ENCODE measurements around the gene SCAMP4.

The SCAMP4 gene

DNA sequence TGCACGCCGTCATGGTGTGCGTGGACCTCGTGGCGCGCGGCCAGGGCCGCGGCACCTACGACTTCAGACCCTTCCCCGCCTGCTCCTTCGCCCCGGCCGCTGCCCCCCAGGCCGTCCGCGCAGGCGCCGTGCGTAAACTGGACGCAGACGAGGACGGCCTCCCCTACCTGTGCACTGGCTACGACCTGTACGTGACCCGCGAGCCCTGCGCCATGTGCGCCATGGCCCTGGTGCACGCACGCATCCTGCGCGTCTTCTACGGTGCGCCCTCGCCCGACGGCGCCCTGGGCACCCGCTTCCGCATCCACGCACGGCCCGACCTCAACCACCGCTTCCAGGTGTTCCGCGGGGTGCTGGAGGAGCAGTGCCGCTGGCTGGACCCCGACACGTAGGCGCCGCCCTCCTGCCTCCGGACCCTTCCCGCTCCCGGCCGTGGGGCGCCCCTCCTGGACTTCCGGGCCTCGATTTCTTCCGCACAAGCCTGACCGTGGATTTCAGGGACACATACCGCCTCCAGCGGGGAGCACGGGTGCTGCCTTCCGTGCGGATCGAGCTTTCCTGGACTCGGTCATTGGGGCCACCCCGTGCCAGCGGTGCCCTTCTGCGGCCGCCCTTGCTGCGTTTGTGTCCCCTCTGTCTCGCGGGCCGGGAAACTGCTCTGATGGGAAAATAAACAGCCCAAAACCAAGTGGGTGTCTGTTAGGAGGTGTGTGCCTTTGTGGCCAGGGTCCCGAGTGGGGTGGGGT is 7.7 kb downstream of the SCAMP4 start:
- no peak for DNase-seq (ENCODE audit: low spot score)

DNA sequence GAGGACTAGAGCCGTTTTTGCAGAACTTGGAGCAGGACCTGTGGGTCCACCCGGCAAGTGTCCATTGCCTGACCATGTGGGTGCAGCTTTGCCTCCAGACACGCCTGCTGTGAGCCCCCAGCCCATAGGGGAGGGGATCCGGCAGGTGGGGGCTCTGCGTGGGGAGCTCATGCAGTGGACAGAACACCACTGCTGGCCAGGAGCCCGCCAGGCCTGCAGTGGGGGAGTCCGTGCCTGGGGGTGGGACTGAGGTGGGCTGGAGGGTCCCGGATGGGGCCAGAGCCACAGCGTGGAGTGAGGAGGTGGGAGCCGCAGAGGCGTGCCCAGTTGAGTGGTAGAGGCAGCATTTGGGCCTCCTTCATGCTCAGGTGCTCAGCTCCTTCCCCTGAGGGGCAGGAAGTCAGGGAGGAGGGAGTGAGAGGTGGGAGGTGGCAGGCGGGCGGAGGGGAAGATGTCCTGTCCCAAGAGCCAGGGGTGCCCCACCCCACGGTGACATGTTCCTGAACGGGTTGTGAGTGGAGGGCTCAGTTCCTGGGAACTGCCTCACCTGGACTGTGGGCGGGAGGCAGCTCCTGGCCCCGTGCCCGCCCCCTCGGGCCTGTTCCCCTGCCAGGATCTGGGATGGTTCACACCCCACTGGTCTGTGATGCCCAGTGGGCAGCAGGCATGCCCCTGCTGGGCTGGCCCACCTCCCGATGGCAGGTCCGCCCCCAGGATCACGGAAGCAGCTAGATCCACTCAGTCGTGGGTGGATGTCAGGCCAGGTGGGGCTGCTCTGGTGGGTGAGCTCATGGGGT is 8.8 kb downstream of the SCAMP4 start:
- no peak for DNase-seq (ENCODE audit: low spot score)

DNA sequence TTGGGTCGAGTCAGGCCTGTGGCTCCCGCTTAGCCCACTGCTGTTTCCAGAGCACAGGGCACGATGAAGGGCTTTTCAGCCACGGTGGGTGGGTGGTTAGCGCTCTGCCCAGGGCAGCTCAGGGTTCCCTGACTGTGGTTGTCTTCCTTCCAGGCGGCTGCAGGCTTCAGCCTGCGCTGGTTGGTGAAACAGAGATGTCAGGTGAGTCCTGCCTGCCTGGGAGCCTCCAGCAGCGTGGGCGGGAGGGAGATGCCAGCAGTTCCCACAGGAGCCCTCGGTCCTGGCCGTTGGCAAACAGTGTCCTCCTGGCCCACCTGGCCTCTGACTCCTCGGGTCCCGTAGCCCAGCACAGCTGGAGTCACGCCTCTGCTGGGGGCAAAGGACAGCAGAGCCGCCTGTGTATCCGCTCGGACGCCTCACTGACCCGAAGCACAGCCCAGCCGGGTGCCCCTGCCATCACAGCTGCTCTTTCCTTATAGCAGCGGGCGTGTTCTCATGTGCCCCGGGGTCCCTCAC is 9.7 kb downstream of the SCAMP4 start:
- no peak for DNase-seq (ENCODE audit: low spot score)

DNA sequence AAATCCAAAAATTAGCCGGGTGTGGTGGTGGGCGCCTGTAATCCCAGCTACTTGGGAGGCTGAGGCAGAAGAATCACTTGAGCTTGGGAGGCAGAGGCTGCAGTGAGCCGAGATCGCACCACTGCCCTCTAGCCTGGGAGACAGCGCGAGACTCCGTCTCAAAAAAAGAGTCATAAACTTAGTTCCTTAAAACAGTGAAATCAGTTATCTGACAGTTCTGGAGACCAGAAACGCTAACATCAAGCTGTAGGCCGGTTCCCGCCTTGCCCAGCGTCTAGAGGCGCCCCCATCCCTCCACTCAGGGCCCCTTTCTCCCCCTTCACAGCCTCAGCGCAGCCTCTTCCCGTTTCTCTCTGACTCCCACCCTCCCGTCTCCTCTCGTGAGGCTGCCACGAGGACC is 11.9 kb downstream of the SCAMP4 start:
- DNase-seq (ENCODE audit: low spot score) = no peak

DNA sequence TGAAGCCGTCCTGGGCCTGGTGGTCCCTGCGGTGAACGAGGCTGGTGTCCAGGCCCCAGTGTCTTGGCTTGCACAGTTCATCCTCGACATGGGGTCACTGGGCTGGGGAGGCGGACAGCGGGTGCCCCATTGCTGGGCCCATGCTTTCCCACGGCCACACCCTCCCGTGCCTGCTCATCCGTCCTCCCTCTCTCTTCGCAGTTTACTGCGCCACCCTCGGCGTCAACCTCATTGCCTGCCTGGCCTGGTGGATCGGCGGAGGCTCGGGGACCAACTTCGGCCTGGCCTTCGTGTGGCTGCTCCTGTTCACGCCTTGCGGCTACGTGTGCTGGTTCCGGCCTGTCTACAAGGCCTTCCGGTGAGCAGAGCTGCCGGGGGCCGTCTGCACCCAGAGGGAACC is 12.7 kb downstream of the SCAMP4 start:
- no peak for DNase-seq (ENCODE audit: low spot score)

DNA sequence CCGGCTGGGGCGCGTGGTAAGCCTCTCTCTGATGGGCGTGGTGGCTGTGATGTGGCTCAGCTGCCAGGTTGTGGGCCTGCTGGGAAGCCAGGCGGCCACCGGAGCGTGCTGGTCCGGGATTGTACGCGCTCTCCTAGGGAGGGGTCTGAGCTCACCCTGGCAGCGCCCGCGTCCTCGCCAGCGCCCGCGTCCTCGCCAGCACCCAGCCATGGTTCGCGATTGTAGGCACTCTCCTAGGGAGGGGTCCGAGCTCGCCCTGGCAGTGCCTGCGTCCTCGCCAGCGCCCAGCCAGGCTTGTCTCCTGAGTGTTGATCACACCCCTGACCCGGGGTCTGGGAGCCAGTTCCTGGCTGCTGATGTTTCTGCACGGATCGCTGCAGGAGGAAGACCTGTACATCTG is 13.8 kb downstream of the SCAMP4 start:
- no peak for DNase-seq (ENCODE audit: low spot score)

DNA sequence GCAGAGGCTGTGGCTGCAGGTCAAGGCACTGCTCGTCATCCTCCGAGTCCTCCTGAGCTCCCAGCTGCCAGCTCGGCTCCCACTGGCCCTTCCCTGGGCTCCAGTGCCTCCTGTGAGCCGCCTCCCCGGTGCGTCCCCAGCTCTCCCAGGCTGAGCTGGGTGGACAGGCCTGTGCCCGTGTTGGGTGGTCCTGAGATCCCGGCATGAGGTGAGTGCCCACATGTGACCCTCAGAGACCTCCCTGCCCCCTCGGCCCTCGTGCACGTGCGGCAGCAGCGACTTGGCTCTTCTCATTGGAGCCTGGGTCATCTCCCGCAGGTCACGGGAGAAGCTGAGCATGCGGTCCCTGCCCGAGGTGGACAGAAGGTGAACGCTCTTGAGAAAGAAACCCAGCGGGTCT is 15.4 kb downstream of the SCAMP4 start:
- DNase-seq (ENCODE audit: low spot score) = no peak

DNA sequence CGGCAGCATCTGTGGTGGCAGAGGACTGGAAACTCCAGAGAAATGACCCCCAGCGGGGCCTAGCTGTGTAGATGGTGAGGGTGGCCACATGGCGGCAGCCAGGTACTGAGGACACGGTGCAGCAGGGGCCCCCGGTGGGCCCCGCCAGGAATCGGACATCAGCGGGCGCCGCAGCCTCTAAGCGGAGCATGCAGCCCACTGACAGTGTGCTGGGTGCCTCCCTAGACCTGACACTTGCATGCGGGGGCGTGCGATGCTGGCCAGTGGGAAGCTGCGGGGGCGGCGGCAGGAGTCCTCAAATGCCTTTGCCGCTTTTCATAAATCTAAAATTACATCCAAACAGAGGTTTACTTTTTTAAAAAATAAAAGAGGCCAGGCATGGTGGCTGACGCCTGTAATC is 16.1 kb downstream of the SCAMP4 start:
- DNase-seq (ENCODE audit: low spot score) = no peak

DNA sequence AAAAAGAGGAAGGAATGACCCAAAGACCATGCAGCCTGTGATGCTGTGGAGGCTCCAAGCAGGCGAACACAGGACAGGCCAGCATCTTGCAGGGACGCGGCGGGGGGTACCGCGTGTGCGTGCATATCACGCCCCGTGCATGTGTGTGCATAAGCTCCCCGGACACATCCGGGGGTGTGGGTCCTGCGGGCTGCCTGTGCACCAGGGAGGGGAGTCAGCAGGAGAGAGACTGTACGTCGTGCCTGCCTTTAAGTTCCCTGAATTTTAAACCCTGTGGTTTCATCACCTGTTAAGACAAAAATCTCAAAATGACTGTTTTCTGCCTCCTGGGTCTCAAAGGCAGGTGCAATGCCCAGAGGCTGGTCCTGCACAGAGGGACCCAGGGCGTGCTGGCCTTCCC is 16.6 kb downstream of the SCAMP4 start:
- no peak for DNase-seq (ENCODE audit: low spot score)

DNA sequence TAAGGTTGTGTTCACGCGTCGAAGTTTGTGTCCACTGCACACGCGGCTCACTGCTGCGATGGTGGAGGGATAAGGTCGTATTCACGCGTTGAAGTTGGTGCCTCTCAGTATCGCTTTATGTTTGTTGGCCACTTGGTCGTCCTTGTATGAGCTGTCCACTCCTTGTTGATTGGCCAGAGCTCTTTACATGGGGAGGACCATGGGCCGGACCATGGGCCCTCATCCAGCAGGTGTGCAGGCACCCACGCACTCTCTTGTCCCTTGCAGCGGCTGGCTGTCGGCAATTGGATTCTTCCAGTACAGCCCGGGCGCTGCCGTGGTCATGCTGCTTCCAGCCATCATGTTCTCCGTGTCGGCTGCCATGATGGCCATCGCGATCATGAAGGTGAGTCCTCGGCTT is 17.6 kb downstream of the SCAMP4 start:
- no peak for DNase-seq (ENCODE audit: low spot score)

DNA sequence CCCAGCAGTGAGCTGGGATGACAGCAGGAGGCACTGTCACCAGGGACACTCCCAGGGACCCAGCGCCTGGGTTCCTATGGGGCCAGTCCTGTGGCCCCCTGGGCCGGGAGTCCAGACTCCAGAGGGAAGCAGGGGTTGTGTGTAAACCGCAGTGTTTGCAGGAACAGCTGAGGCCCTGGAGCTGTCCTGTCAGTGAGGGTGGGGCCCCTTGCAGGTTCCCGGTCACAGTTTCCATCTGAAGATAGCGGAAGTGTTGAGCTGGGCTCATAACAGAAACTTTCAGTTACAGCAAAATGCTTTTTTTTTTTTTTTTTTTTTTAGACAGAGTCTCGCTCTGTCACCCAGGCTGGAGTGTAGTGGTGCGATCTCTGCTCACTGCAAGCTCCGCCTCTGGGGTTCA is 18.1 kb downstream of the SCAMP4 start:
- no peak for DNase-seq (ENCODE audit: low spot score)

DNA sequence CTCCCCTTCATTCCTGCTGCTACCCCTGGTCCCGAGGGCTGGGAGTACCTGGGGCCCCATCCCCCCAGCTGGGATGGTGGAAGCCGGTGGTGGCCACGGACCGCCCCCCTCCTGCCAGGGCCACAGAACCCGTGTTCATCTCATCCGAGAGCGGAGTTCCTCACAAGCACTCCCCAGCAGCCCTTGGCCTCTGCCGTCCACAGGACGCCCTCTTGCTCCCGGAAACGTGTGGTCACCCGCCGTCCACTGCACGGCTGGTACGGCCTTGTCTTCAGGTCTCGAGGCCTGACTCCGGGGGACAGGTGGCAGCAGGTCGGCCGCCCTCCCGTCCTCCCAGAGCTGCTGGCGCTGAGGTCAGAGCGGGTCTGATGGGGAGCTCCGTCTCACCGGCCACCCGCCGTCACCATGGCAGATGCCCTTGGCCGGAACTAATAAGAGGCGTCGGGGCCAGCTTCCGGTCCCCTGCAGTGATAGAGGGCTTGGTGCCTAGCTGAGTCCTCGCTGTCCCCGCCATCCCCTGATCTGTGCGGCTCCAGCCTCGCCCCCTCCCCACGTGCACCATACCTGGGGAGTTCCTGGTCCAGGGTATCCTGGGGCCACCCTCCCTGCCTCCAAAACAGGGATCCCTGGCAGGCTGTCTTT is 19.2 kb downstream of the SCAMP4 start:
- DNase-seq (ENCODE audit: low spot score) = no peak

DNA sequence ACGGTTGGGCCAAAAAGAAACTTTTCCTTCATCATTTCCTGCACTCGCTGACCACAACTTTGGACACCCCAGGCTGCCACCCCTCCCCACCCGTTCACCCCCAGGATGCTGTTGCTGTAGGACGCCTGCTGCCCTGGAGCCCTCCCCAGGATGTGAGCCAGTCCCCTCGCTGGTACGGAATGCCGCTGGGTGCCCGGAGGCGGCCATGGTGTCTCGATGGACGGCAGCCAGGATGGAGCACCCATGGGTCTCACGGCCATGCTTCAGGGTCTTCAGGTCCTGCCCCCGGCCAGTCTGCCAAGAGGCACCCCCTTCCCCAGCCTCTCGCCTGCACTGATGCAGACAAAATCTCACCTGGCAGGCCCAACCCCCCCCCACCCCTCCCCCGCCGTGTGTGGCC is 20.3 kb downstream of the SCAMP4 start:
- no peak for DNase-seq (ENCODE audit: low spot score)

DNA sequence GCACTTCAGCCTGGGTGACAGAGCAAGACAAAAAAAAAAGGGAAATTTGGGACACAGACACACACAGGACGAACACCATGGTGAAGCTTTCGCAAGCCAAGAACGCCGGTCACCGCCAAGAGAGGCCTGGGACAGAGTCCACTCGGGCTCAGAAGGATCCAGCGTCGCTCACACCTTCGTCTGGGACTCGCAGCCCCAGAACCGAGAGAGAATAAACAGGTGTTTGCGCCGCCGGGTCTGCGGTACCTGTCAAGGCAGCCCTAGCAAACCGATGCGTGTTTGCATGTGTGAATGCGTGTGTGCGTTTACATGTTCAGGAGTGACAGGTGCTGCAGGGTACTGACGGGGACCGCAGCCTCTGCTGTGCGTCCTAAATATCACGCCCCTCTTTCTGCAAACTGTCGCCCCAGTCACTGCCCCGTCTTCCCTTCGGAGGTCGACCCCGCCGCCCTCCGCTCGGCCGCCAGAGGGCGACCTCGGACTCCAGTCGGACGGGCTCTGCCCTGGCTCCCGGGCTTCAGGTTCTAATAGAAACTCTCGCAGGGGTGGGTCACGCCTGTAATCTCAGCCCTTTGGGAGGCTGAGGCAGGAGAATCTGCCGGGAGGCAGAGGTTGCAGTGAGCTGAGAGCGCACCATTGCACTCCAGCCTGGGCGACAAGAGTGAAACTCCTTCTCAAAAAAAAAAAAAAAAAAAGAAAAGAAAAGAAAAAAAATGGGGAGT is 24.0 kb downstream of the SCAMP4 start:
- peak; percentile 72 for DNase-seq (ENCODE audit: low spot score)

DNA sequence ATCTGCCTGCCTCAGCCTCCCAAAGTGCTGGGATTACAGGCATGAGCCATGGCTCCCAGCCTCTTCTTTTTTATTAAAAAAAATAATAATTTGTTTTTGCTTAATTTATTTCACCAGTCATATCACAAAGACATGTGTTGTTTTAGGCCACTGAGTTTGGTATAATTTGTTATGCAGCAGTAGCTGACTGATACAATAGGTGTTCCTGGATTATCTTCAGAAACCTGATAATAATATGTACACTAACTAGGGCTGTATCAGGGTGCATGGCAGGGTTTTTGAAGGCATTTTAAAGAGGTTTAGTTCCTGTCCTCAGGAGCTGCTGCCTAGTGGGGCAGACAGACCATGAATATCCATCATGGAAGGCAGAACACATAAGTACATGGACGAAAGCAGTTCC is 26.2 kb downstream of the SCAMP4 start:
- no peak for DNase-seq (ENCODE audit: low spot score)

DNA sequence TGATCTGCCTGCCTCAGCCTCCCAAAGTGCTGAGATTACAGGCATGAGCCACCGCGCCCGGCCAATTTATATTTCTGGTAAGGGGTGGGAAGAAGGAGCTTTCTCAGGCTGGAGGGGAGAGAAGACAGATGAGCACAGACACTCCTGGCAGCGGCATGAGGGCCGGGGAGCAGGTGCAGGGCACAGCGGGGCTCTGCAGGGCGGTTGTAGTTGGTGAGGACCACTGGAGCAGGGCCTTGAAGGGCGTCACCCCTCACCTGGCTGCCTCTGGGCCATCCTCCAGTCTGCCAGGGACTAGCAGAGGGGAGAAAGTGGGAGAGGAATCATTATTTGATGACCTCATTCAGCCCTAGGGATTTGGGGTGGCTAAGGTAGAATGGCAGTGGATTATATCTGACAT is 27.2 kb downstream of the SCAMP4 start:
- no peak for DNase-seq (ENCODE audit: low spot score)

DNA sequence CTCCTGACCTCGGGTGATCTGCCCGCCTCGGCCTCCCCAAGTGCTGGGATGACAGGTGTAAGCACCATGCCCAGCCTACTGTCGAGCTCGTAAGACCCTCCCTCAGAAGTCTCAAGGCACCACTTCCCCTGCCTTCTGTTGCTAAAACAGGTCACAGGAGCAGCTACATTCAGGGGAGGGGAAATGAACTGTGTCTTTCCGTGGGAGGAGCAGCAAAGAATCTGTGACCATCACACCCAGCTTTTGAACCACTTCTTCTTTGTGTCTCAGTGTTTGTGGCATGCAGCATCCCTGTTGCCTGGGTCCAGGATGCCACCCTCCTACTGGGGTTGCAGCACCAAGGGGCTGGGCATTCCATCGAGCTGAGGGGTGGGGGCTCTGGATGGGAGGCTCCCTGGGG is 28.0 kb downstream of the SCAMP4 start:
- DNase-seq (ENCODE audit: low spot score) = no peak

DNA sequence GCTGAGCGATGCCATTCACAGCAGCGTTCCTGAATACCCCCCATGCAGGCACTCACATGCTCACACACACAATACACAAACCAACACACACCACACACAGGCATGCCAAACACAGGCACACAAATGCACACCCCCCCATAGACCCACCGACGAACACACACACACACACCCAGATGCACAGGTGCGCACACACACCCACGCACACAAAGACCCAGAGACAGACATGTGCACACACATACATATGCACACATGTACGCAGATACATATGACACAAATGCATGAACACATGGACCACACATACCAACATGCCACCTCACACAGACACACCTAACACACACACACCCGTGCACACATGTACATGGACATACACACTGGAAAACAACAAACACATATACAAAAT is 28.7 kb downstream of the SCAMP4 start:
- no peak for DNase-seq (ENCODE audit: low spot score)

DNA sequence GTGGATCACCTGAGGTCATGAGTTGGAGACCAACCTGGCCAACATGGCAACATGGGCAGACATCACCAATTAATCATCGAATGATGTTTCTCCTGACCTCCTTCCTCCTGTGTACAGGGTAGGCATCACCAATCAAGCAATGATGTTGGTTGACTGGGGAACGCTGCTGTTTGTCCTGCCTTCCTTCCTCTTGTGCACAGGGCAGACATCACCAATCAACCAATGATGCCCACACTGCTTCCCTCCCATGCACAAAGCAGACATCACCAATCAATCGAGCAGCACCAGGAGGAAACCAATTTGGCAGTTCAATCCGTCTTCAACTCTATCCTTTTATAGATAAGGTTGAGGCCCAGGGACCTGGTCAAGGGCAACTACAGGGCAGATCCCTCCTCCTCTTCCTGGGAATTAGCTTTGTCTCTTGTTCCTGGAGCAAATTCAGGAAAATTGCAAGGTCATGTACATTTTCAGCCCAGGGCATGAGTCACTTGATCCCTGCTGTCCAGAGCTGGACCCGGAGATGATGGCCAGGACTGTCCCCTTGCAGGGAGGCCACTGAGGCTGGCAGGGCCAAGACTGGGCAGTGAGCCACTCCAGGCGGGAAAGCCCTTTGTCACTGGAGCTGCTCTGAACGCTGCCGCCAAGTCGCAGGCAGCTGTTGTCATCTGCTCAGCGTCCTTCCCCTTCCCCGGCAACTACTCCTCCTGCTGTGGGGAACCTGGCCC is 30.4 kb downstream of the SCAMP4 start:
- DNase-seq (ENCODE audit: low spot score) = peak; percentile 60

DNA sequence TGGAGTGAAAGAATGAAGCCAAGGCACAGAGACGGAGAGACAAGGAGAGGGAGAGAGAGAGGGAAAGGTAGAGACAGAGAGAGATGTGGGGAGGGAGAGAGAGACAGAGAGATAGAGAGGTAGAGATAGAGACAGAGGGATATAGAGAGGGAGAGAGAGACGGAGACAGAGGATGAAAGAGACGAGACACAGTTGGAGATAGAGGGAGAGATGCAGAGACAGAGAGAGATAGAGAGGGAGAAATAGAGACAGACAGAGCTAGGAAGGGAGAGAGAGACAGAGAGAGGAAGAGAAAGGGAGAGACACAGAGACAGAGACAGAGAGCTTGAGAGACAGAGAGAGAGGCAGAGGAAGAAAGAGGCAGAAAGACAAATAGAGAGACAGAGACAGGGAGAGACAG is 31.2 kb downstream of the SCAMP4 start:
- no peak for DNase-seq (ENCODE audit: low spot score)

DNA sequence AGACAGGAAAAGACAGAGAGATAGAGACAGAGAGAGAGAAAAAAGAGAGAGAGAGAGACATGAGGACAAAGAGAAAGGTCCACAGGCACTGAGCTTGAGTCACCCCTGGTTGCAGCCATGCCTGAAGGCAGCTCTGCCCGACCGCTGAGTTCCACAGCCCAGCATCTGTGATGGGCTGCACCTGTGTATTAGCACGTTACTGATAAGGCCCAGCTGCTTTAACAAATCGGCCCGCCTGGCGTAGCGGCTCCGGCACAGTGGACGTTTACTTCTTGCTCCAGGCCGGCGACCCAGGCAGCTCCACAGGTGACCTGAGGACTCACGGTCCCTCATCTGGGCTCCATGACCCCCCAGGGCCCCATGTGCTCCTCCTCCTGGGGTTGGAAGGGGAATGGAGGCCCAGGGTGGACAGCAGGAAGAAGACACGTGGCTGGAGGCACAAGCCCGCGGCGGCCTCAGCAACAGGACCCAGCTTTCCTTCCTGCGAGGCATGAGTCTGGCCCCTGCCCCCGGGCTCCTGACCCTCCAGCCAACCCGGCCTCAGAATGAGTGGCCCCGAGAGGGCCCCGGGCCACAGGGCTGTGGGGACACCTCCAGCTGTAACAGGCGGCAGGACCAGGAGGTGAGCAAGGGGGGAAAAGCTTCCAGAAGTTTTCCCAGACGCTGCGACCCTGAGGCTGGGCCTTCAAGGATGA is 31.9 kb downstream of the SCAMP4 start:
- DNase-seq (ENCODE audit: low spot score) = no peak

Data from Ammon's horn (tissue), 1 donor.